B cell (primary cell): ENCODE results near the gene ERVK3-1. TPM values are rescaled to one million over a fixed set of nuclear protein-coding genes. Genes with fewer than 3 reads are reported as not detected.
A peak's percentile ranks its signal among the peaks of the same experiment; 100 is the strongest.

ENCODE experiments used
- ATAC-seq: fragments of 200-7000 bp; cut with Tn5 transposase; one replicate; pipeline ENCODE4 v1.10.0; 2021; ENCODE audit warnings: low read depth, mild to moderate bottlenecking, moderate number of reproducible peaks, moderate library complexity
- CTCF ChIA-PET: fragments of 350-600 bp; sonication (Branson Sonifier 250); formaldehyde crosslinking; loops from one replicate; lab custom pipeline; 2021; ENCODE audit warnings: antibody characterized with exemption, inconsistent platforms; lab: Charles Lee
- POLR2A ChIA-PET: fragments of 350-600 bp; sonication (Branson Sonifier 250); formaldehyde crosslinking; loops from one replicate; lab custom pipeline; 2021; ENCODE audit warnings: antibody characterized with exemption; lab: Charles Lee
- DNase-seq: peaks from one replicate; pipeline ENCODE4 v3.0.0; 2013
- H2AFZ ChIP-seq: 2 replicates; pipeline ENCODE4 v1.6.1; 2012; ENCODE audit warnings: mild to moderate bottlenecking, low read depth, low read length; ENCODE audit not compliant: insufficient read depth, poor library complexity, severe bottlenecking
- H3K27ac ChIP-seq, 2 donors: 1 replicate in 1 of 2; 2 replicates in 1 of 2; pipeline ENCODE4 v1.5.1; 2012 to 2013; ENCODE audit warnings: low read length in 2 of 2, mild to moderate bottlenecking in 2 of 2, moderate library complexity in 1 of 2
- H3K27me3 ChIP-seq, 4 experiments: fragments of 200-600 bp in 1 of 4; sonication (generic) in 1 of 4; replicated peaks in 1 of 4; 1 replicate in 2 of 4; 2 replicates in 2 of 4; pipeline versions ENCODE4 v1.6.1 to v1.7.0; 2013 to 2016; ENCODE audit warnings: low read length in 3 of 4, mild to moderate bottlenecking in 2 of 4, mixed read lengths in 1 of 4, moderate library complexity in 1 of 4; ENCODE audit not compliant: insufficient read depth in 4 of 4, control insufficient read depth in 3 of 4; ENCODE audit errors: control extremely low read depth in 1 of 4
- H3K36me3 ChIP-seq, 2 experiments: replicated peaks in 1 of 2; 1 replicate in 1 of 2; 2 replicates in 1 of 2; pipeline versions ENCODE4 v1.6.1 to v1.7.1; 2013; ENCODE audit warnings: low read length in 1 of 2; ENCODE audit not compliant: insufficient read depth in 2 of 2, control insufficient read depth in 1 of 2; ENCODE audit errors: control extremely low read depth in 1 of 2, extremely low read depth in 1 of 2
- H3K4me1 ChIP-seq, 2 donors: fragments of 200-600 bp in 1 of 2; sonication (generic) in 1 of 2; 1 replicate in 1 of 2; 2 replicates in 1 of 2; pipeline versions ENCODE4 v1.5.1 to v1.6.1; 2013 to 2017; ENCODE audit warnings: low read length in 2 of 2; ENCODE audit not compliant: control insufficient read depth in 2 of 2, insufficient read depth in 2 of 2
- H3K4me2 ChIP-seq: replicated peaks from 2 replicates; pipeline ENCODE3; 2012; ENCODE audit warnings: mild to moderate bottlenecking, low read depth, low read length; ENCODE audit not compliant: poor library complexity, severe bottlenecking
- H3K4me3 ChIP-seq, 5 experiments: fragments of 200-600 bp in 1 of 5; sonication (generic) in 1 of 5; 1 replicate in 3 of 5; 2 replicates in 2 of 5; pipeline versions ENCODE4 v1.5.1 to v1.7.0; 2011 to 2016; ENCODE audit warnings: low read length in 4 of 5, mild to moderate bottlenecking in 4 of 5, low read depth in 2 of 5, control low read depth in 1 of 5, moderate library complexity in 1 of 5; ENCODE audit not compliant: insufficient read depth in 1 of 5; ENCODE audit errors: control extremely low read depth in 1 of 5, extremely low read depth in 1 of 5
- H3K79me2 ChIP-seq: fragments of 200-600 bp; sonication (generic); one replicate; pipeline ENCODE4 v1.6.0; 2016; ENCODE audit warnings: low read length; ENCODE audit not compliant: control insufficient read depth, insufficient read depth
- H3K9ac ChIP-seq: fragments of 200-600 bp; sonication (generic); 2 replicates; pipeline ENCODE4 v1.6.1; 2017; ENCODE audit warnings: mild to moderate bottlenecking, low read length, moderate library complexity
- H3K9me3 ChIP-seq, 3 donors: one replicate each; pipeline versions ENCODE4 v1.6.1 to v1.7.1; 2013; ENCODE audit warnings: low read length in 2 of 3; ENCODE audit not compliant: control insufficient read depth in 2 of 3, insufficient read depth in 1 of 3; ENCODE audit errors: control extremely low read depth in 1 of 3
- H4K20me1 ChIP-seq: 2 replicates; pipeline ENCODE4 v1.6.0; 2012; ENCODE audit warnings: mild to moderate bottlenecking, low read length; ENCODE audit not compliant: insufficient read depth, control insufficient read depth, poor library complexity, severe bottlenecking
- H3K27ac Mint-ChIP-seq: one replicate; pipeline ENCODE4 v1.8.0; 2021; ENCODE audit warnings: mixed read lengths
- H3K27me3 Mint-ChIP-seq: one replicate; pipeline ENCODE4 v1.8.0; 2021; ENCODE audit warnings: mixed read lengths
- H3K4me1 Mint-ChIP-seq: one replicate; pipeline ENCODE4 v1.8.0; 2021; ENCODE audit warnings: mixed read lengths
- H3K4me3 Mint-ChIP-seq: one replicate; pipeline ENCODE4 v1.8.0; 2021; ENCODE audit warnings: mixed read lengths
- H3K9me3 Mint-ChIP-seq: one replicate; pipeline ENCODE4 v1.8.0; 2022; ENCODE audit warnings: mixed read lengths; ENCODE audit not compliant: insufficient read depth
- EZH2 ChIP-seq: IDR thresholded peaks from 2 replicates; pipeline ENCODE4 v1.6.1; 2012; ENCODE audit warnings: borderline replicate concordance, low read depth, mild to moderate bottlenecking, moderate library complexity, low read length; ENCODE audit not compliant: insufficient read depth, poor library complexity, severe bottlenecking
- WGBS: methylation state at CpG from one replicate; pipeline ENCODE4 v1.1.5; 2013; ENCODE audit warnings: missing lambda C conversion rate; ENCODE audit not compliant: insufficient coverage; 5-methylcytosine and 5-hydroxymethylcytosine counted together
- intact Hi-C: fragments of 100-400 bp; cut with micrococcal nuclease; formaldehyde crosslinking; loops from one replicate; pipeline ENCODE4 v1.10.0; 2022
- polyA plus RNA-seq: library from polyadenylated mRNA; depleted of rRNA; stranded (reverse); fragments of >200 nt; gene quantifications from 2 replicates; pipeline ENCODE4 v1.2.3, GENCODE V29; 2012
- total RNA-seq, 2 donors: library from RNA; stranded (reverse); fragments of 120-200 nt in 1 of 2; gene quantifications; 1 replicate in 1 of 2; 2 replicates in 1 of 2; pipeline versions ENCODE4 v1.2.3 to v1.2.4, GENCODE V29; 2013 to 2022
- TF ChIP-seq, protein P1 (sequence below): fragments of 200-600 bp; IDR thresholded peaks from one replicate; pipeline ENCODE4 v1.8.0; 2022; ENCODE audit warnings: antibody characterized with exemption, mild to moderate bottlenecking

Gene ERVK3-1
- total and polyA plus RNA-seq, 2 donors (not counting 1 experiment from before 2014, with no cell fraction given) = 79.0 to 80.7 TPM

DNA sequence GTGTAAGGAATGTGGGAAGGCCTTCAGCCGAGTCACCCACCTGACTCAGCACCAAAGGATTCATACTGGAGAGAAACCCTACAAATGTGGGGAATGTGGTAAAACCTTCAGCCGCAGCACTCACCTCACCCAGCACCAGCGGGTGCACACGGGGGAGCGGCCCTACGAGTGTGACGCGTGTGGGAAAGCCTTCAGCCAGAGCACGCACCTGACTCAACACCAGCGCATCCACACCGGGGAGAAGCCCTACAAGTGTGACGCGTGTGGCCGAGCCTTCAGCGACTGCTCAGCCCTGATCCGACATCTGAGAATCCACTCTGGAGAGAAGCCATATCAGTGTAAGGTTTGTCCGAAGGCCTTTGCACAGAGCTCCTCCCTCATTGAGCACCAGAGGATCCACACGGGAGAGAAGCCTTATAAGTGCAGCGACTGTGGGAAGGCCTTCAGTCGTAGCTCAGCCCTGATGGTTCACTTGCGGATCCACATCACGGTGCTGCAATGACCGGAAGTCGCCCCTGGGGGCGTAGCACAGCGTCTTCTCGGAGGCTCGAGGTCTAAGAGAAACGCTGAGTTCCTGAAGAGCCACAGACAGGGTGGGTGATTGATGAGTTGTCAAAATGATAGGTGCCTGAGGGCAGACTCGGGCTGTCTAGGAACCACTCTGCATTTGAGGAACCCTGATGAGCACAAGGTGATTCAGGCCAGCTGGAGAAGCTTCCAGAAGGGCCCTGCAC is 33.8 kb downstream of the ERVK3-1 start:
- Histone ChIP-seq H3K9ac (no peak overlapping the region), H3K4me2 (no peak overlapping the region), H3K27ac (no peak overlapping the region), H3K9me3 (peaks cover 0 to 16% (median 0%) of the 10 kb centered on the region in 3 donors), H3K36me3 (peaks cover 2 to 34% of the 10 kb centered on the region in 2 experiments), H2AFZ (no peak overlapping the region), H3K79me2 (peaks cover 4% of the 10 kb centered on the region), H3K4me3 (no peak overlapping the region), H4K20me1 (no peaks in the 10 kb centered on the region), H3K4me1 (no peaks in the 10 kb centered on the region), H3K27me3 (no peaks in the 10 kb centered on the region)
- CTCF ChIA-PET = no interaction called here
- ATAC-seq (no peak), DNase-seq (no peak)
- intact Hi-C loops = no loop called here
- H3K9me3 Mint-ChIP-seq = no peaks in the 10 kb centered on the region
- no peak overlapping the region for H3K4me3 Mint-ChIP-seq
- POLR2A ChIA-PET = no interaction called here
- 95% methylated on average over 29 of the region's 30 CpGs for WGBS
- H3K4me1 Mint-ChIP-seq = no peaks in the 10 kb centered on the region
- no peak overlapping the region for H3K27ac Mint-ChIP-seq
- no peaks in the 10 kb centered on the region for H3K27me3 Mint-ChIP-seq
- TF ChIP-seq EZH2 = no peak
- TF ChIP-seq, protein P1, sequence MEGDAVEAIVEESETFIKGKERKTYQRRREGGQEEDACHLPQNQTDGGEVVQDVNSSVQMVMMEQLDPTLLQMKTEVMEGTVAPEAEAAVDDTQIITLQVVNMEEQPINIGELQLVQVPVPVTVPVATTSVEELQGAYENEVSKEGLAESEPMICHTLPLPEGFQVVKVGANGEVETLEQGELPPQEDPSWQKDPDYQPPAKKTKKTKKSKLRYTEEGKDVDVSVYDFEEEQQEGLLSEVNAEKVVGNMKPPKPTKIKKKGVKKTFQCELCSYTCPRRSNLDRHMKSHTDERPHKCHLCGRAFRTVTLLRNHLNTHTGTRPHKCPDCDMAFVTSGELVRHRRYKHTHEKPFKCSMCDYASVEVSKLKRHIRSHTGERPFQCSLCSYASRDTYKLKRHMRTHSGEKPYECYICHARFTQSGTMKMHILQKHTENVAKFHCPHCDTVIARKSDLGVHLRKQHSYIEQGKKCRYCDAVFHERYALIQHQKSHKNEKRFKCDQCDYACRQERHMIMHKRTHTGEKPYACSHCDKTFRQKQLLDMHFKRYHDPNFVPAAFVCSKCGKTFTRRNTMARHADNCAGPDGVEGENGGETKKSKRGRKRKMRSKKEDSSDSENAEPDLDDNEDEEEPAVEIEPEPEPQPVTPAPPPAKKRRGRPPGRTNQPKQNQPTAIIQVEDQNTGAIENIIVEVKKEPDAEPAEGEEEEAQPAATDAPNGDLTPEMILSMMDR = no peak

DNA sequence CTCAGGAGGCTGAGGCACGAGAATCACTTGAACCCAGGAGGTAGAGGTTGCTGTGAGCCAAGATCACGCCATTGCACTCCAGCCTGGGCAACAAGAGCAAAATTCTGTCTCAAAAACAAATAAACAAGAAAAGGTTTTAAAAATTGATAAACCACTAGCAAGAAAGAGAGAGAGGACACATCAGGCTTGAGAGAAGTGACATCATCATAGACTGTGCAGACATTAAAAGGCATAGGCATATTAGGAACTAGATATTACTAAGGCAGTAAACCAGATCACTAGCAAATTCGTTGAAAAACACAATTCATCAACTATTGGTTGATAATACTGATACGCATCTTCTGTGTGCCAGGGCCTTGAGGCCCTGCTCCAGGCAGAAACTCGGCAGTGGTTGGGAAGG is 40.4 kb downstream of the ERVK3-1 start:
- H3K9ac ChIP-seq = no peak overlapping the region

More for the DNA sequence above, 40.4 kb downstream of the ERVK3-1 start:
- Mint-ChIP-seq H3K4me1 (peaks cover 27% of the 10 kb centered on the region), H3K4me3 (peak overlapping the region; percentile 96), H3K27ac (peak overlapping the region; percentile 71), H3K9me3 (no peaks in the 10 kb centered on the region), H3K27me3 (no peaks in the 10 kb centered on the region)
- ATAC-seq (no peak), DNase-seq (no peak)
- WGBS = 100% methylated on average over 2 of the region's 5 CpGs
- Histone ChIP-seq H4K20me1 (peaks cover under 1% of the 10 kb centered on the region), H3K79me2 (peaks cover 6% of the 10 kb centered on the region), H3K4me2 (no peak overlapping the region), H3K27ac (no peak overlapping the region), H3K4me1 (peaks cover 16 to 28% of the 10 kb centered on the region in 2 donors), H3K27me3 (no peaks in the 10 kb centered on the region), H3K9me3 (peaks cover 0 to 8% (median 0%) of the 10 kb centered on the region in 3 donors), H2AFZ (no peak overlapping the region), H3K4me3 (no peak overlapping the region), H3K36me3 (no peaks in the 10 kb centered on the region)
- TF ChIP-seq EZH2 = no peak
- TF ChIP-seq, protein P1 = no peak
- ChIA-PET POLR2A (no interaction called here), CTCF (no interaction called here)
- intact Hi-C loops = loop anchor here (5.0 kb wide), 1 partner anchor 62 kb away; the partner anchor contains the start of gene ZNF584
